Measurements from ENCODE around the gene GFOD1. TPM values are rescaled to one million over a fixed set of nuclear protein-coding genes. Genes with fewer than 3 reads are reported as not detected.

The GFOD1 gene
- total and polyA plus RNA-seq, 4 donors, result 2.6 to 16.8 (median 5.0) TPM

- Histone ChIP-seq H3K9me3 (ENCODE audit: control insufficient read depth in 4 of 4, low read length in 3 of 4) (no peaks in the 10 kb centered on the region), H3K27me3 (ENCODE audit: control insufficient read depth in 4 of 4, insufficient read depth in 4 of 4, low read length in 3 of 4) (no peaks in the 10 kb centered on the region), H3K36me3 (ENCODE audit: control insufficient read depth in 4 of 4, insufficient read depth in 3 of 4, low read depth in 1 of 4, low read length in 3 of 4) (peaks cover 0 to 2% (median 0%) of the 10 kb centered on the region in 4 donors), H3K27ac (ENCODE audit: low read depth in 1 of 2, low read length in 2 of 2) (no peak overlapping the region), H3K9ac (ENCODE audit: low read depth in 1 of 2, low read length in 2 of 2) (no peak overlapping the region), H3K4me3 (ENCODE audit: low read depth in 1 of 3, low read length in 3 of 3) (no peak overlapping the region), H3K4me1 (ENCODE audit: control insufficient read depth in 4 of 4, insufficient read depth in 4 of 4, low read length in 3 of 4) (peaks cover 0 to 13% (median 9%) of the 10 kb centered on the region in 4 donors)
- 84% methylated on average over 5 of the region's 5 CpGs for WGBS
- DNase-seq (ENCODE audit: low spot score), result no peak
- TF ChIP-seq HNF4A (conservative IDR thresholded peaks at IDR 0.05) (no peak), SP1 (IDR thresholded peaks at IDR 0.05) (no peak), GABPA (IDR thresholded peaks at IDR 0.05 in 1 of 2, conservative IDR thresholded peaks at IDR 0.05 in 1 of 2) (no peak), JUND (IDR thresholded peaks at IDR 0.05) (no peak), NR2F2 (IDR thresholded peaks at IDR 0.05) (no peak)
- TF ChIP-seq, protein P1, sequence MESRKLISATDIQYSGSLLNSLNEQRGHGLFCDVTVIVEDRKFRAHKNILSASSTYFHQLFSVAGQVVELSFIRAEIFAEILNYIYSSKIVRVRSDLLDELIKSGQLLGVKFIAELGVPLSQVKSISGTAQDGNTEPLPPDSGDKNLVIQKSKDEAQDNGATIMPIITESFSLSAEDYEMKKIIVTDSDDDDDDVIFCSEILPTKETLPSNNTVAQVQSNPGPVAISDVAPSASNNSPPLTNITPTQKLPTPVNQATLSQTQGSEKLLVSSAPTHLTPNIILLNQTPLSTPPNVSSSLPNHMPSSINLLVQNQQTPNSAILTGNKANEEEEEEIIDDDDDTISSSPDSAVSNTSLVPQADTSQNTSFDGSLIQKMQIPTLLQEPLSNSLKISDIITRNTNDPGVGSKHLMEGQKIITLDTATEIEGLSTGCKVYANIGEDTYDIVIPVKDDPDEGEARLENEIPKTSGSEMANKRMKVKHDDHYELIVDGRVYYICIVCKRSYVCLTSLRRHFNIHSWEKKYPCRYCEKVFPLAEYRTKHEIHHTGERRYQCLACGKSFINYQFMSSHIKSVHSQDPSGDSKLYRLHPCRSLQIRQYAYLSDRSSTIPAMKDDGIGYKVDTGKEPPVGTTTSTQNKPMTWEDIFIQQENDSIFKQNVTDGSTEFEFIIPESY (IDR thresholded peaks at IDR 0.05), result no peak
Measured at GRCh38 chr6:13433709-13434121, 53.7 kb downstream of the GFOD1 start.

DNA sequence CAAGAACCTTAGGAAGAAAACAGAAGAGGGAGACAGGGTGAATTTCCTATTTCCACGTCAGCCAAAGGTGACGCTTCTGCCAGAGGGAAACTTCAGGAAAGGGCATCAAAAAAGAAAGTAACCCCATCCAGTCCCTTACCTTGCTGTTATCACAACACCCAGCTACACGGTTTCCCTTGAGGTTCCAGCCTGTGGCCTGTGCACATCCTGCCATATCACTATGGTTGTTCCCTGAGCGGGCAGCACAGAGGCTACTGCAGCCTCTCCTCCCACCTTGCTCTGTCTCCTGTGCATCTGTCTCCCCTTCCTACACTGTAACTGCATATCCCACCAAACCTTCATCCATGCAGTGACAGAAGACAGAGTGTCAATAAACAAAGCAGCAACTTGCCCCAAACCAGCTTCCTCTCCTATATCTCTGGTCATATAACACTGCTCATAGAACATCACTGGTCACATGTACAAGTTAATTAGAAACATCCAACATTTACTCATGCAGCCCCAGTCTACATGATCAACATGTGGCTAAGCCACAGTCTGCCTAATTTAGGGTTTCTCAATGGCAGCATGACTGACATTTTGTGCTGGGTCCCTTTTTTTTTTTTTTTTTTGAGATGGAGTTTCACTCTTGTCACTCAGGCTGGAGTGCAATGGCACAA, 54.7 kb downstream of the GFOD1 start:
- Histone ChIP-seq H3K9ac (ENCODE audit: low read depth in 1 of 2, low read length in 2 of 2) (no peak overlapping the region), H3K27me3 (ENCODE audit: control insufficient read depth in 4 of 4, insufficient read depth in 4 of 4, low read length in 3 of 4) (no peaks in the 10 kb centered on the region), H3K4me1 (ENCODE audit: control insufficient read depth in 4 of 4, insufficient read depth in 4 of 4, low read length in 3 of 4) (peaks cover 0 to 13% (median 9%) of the 10 kb centered on the region in 4 donors), H3K9me3 (ENCODE audit: control insufficient read depth in 4 of 4, low read length in 3 of 4) (no peaks in the 10 kb centered on the region), H3K36me3 (ENCODE audit: control insufficient read depth in 4 of 4, insufficient read depth in 3 of 4, low read depth in 1 of 4, low read length in 3 of 4) (peaks cover 0 to 2% (median 0%) of the 10 kb centered on the region in 4 donors), H3K4me3 (ENCODE audit: low read depth in 1 of 3, low read length in 3 of 3) (no peak overlapping the region), H3K27ac (ENCODE audit: low read depth in 1 of 2, low read length in 2 of 2) (no peak overlapping the region)
- DNase-seq (ENCODE audit: low spot score), result no peak
- TF ChIP-seq HNF4G (IDR thresholded peaks at IDR 0.05) (no peak), NR2F2 (IDR thresholded peaks at IDR 0.05) (no peak), SP1 (IDR thresholded peaks at IDR 0.05) (no peak)
- TF ChIP-seq, protein P2, sequence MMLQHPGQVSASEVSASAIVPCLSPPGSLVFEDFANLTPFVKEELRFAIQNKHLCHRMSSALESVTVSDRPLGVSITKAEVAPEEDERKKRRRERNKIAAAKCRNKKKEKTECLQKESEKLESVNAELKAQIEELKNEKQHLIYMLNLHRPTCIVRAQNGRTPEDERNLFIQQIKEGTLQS (IDR thresholded peaks at IDR 0.05), result no peak
- 86% methylated on average over 4 of the region's 4 CpGs for WGBS

- H3K36me3 ChIP-seq (ENCODE audit: control insufficient read depth in 4 of 4, insufficient read depth in 3 of 4, low read depth in 1 of 4, low read length in 3 of 4), result peaks cover 0 to 2% (median 0%) of the 10 kb centered on the region in 4 donors
- no peak for TF ChIP-seq HNF4A (conservative IDR thresholded peaks at IDR 0.05)
- TF ChIP-seq YY1 (IDR thresholded peaks at IDR 0.05), result no peak
- TF ChIP-seq HNF4G (IDR thresholded peaks at IDR 0.05), result no peak
- TF ChIP-seq JUND (IDR thresholded peaks at IDR 0.05), result no peak
- TF ChIP-seq FOXA2 (IDR thresholded peaks at IDR 0.05), result no peak
- TF ChIP-seq, protein P2 (IDR thresholded peaks at IDR 0.05), result no peak
- no peak for TF ChIP-seq NR2F2 (IDR thresholded peaks at IDR 0.05)
- TF ChIP-seq, protein P1 (IDR thresholded peaks at IDR 0.05), result no peak
- no peak for TF ChIP-seq RXRA (IDR thresholded peaks at IDR 0.05)
- TF ChIP-seq FOXA1 (IDR thresholded peaks at IDR 0.05), result no peak
- no peaks in the 10 kb centered on the region for H3K27me3 ChIP-seq (ENCODE audit: control insufficient read depth in 4 of 4, insufficient read depth in 4 of 4, low read length in 3 of 4)
- H3K9ac ChIP-seq (ENCODE audit: low read depth in 1 of 2, low read length in 2 of 2), result no peak overlapping the region
- 64% methylated on average over 5 of the region's 5 CpGs for WGBS
- peak overlapping the region in 1 of 2 donors; percentile 24 for H3K27ac ChIP-seq (ENCODE audit: low read depth in 1 of 2, low read length in 2 of 2)
- no peak overlapping the region for H3K4me3 ChIP-seq (ENCODE audit: low read depth in 1 of 3, low read length in 3 of 3)
- DNase-seq (ENCODE audit: low spot score), result no peak
- peaks cover 0 to 13% (median 9%) of the 10 kb centered on the region in 4 donors for H3K4me1 ChIP-seq (ENCODE audit: control insufficient read depth in 4 of 4, insufficient read depth in 4 of 4, low read length in 3 of 4)
- no peaks in the 10 kb centered on the region for H3K9me3 ChIP-seq (ENCODE audit: control insufficient read depth in 4 of 4, low read length in 3 of 4)
Measured at GRCh38 chr6:13431861-13432465, 55.4 kb downstream of the GFOD1 start.
